SJCRH30 (cell line): ENCODE results near the gene TTLL1. TPM values are rescaled to one million over a fixed set of nuclear protein-coding genes. Genes with fewer than 3 reads are reported as not detected.
A peak's percentile ranks its signal among the peaks of the same experiment; 100 is the strongest.

Experiments
- DNase-seq, 2 experiments: peaks; one replicate each; pipeline ENCODE4 v3.0.0-alpha.2; 2015 to 2020
- H3K27ac ChIP-seq: fragments of 250-450 bp; sonication (Bioruptor Pico); 2 replicates; pipeline ENCODE4 v1.5.1; 2020; ENCODE audit warnings: mild to moderate bottlenecking, moderate library complexity
- H3K27me3 ChIP-seq: fragments of 250-450 bp; sonication (Bioruptor Pico); 2 replicates; pipeline ENCODE4 v1.5.1; 2020; ENCODE audit warnings: mild to moderate bottlenecking, moderate library complexity
- H3K36me3 ChIP-seq: fragments of 250-450 bp; sonication (Bioruptor Pico); 2 replicates; pipeline ENCODE4 v1.5.1; 2020; ENCODE audit warnings: mild to moderate bottlenecking, moderate library complexity
- H3K4me1 ChIP-seq: fragments of 250-450 bp; sonication (Bioruptor Pico); 2 replicates; pipeline ENCODE4 v1.5.1; 2020; ENCODE audit warnings: mild to moderate bottlenecking, moderate library complexity
- H3K4me3 ChIP-seq: fragments of 250-450 bp; sonication (Bioruptor Pico); 2 replicates; pipeline ENCODE4 v1.5.1; 2020; ENCODE audit warnings: mild to moderate bottlenecking, moderate library complexity
- H3K9me3 ChIP-seq: fragments of 250-450 bp; sonication (Bioruptor Pico); replicated peaks from 2 replicates; pipeline ENCODE4 v1.5.1; 2020; ENCODE audit warnings: mild to moderate bottlenecking, moderate library complexity
- total RNA-seq: library from RNA; depleted of rRNA; stranded (reverse); fragments of >200 nt; shearing (Covaris generic); gene quantifications from 2 replicates; pipeline ENCODE4 v1.2.3, GENCODE V29; 2014; rRNA removed

TTLL1 gene
- total RNA-seq, 1 experiment from 2014 or later = 2.8 TPM

DNA sequence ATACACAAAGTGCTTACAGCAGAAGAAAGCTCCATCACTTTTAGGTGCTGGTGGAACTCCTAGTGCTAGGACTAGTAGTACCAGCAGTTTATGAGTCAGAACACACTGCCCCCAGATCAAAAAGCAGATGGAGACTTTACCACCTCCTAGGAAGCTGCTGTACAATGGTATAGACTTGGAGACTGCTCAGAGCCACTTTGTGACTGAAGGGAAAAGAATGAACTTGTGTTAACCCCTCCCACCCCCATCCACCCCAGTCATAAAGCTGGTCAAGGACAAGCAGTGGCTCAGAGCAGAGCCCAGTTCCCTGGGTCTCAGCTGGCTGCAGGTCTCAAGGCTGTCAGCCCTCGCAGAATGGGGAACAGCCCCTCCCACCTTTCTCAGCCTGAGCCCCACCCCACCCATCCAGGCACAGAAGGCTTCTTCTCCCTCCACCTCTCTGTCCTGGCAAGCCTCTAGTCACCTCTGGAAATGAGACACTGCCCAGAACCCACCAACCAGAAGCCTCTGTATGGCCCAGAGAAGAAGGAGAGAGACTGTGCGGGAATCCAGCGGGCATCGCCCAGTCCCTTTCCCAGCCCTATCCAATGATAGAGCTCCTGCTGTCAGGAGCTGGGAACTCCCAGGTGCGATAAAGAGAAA, 98.1 kb downstream of the TTLL1 start:
- DNase-seq = peak; percentile 70 to 75
- Histone ChIP-seq H3K4me3 (no peak overlapping the region), H3K9me3 (no peaks in the 10 kb centered on the region), H3K27me3 (no peaks in the 10 kb centered on the region), H3K36me3 (peaks cover 6% of the 10 kb centered on the region; the same call in 1 of the 2 replicates), H3K4me1 (peaks cover 19% of the 10 kb centered on the region), H3K27ac (peak overlapping the region; percentile 49)

DNA sequence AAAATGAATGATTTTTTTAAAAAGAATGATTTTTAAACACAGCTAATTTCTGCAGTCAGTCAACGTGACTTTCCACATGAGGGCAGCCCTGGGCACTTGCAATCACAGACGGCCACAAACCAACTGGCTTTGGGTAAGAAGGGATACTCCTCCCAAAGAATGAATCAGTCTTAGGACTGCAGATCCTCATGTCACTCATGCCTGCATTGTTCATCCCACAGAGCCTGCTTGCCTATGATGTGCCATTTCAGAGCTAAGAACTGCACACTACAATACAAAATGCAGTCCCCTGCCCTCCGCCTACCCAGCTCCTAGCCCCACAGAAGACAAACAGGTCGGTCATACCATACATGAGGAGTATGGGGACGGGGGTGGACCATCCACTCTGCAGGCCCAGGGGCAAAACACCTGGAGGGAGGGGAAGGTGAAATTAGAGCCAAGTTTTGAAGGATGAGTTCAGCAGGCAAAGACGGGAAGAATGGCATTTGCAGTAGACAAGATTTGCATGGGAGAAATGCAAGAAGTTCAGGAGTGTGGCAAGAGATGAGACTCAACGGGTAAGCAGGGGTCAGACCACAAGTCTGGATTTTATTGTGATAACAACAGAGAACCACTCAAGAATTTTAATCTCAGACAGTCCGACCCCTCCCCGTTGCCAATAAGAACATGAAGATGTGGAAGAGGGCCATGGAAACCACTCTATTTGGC, 98.9 kb downstream of the TTLL1 start:
- no peak overlapping the region for H3K4me3 ChIP-seq
- peak overlapping the region; percentile 49 for H3K27ac ChIP-seq
- no peaks in the 10 kb centered on the region for H3K27me3 ChIP-seq
- H3K36me3 ChIP-seq = peaks cover 6% of the 10 kb centered on the region; the same call in 1 of the 2 replicates
- no peaks in the 10 kb centered on the region for H3K9me3 ChIP-seq
- peak; percentile 82 to 88 for DNase-seq
- H3K4me1 ChIP-seq = peaks cover 19% of the 10 kb centered on the region

Other genes starting within 250 kb of the TTLL1 start
- gene ARFGAP3, start 232.1 kb downstream of the TTLL1 start, total RNA-seq = 47.2 and 47.5 TPM in 2 replicates
- 78.3 and 78.5 TPM in 2 replicates for gene PACSIN2, start 74.2 kb downstream of the TTLL1 start, total RNA-seq
- 0.14 TPM in 1 of 2 replicates, not detected in the other for gene BIK, start 21.4 kb upstream of the TTLL1 start, total RNA-seq
- gene MCAT, start 54.0 kb upstream of the TTLL1 start, total RNA-seq = 19.7 and 20.8 TPM in 2 replicates
- gene TSPO, start 62.2 kb upstream of the TTLL1 start, total RNA-seq = 0.89 and 1.9 TPM in 2 replicates
- gene TTLL12, start 97.7 kb upstream of the TTLL1 start, total RNA-seq = 70.3 and 76.6 TPM in 2 replicates